Duodenal mucosa (tissue), 2 donors: ENCODE measurements around the gene HOXB1.

Experiments used
- H3K27ac ChIP-seq: one replicate; pipeline ENCODE4 v1.7.0; 2013; ENCODE audit warnings: low read depth, low read length
- H3K27me3 ChIP-seq, 2 donors: one replicate each; pipeline ENCODE4 v1.7.0; 2013; ENCODE audit warnings: low read length in 2 of 2, control low read depth in 1 of 2; ENCODE audit not compliant: insufficient read depth in 2 of 2, control insufficient read depth in 1 of 2
- H3K36me3 ChIP-seq, 2 donors: one replicate each; pipeline ENCODE4 v1.7.0; 2013; ENCODE audit warnings: low read length in 2 of 2, control low read depth in 1 of 2; ENCODE audit not compliant: insufficient read depth in 2 of 2, control insufficient read depth in 1 of 2
- H3K4me1 ChIP-seq, 2 donors: one replicate each; pipeline ENCODE4 v1.7.0; 2013; ENCODE audit warnings: low read length in 2 of 2, control low read depth in 1 of 2; ENCODE audit not compliant: insufficient read depth in 2 of 2, control insufficient read depth in 1 of 2
- H3K4me3 ChIP-seq, 2 donors: one replicate each; pipeline ENCODE4 v1.7.0; 2013; ENCODE audit warnings: low read length in 2 of 2, low read depth in 1 of 2
- H3K9ac ChIP-seq, 2 donors: one replicate each; pipeline ENCODE4 v1.7.0; 2013; ENCODE audit warnings: low read length in 2 of 2, low read depth in 1 of 2
- H3K9me3 ChIP-seq, 2 donors: one replicate each; pipeline ENCODE4 v1.7.0; 2013; ENCODE audit warnings: low read length in 2 of 2, control low read depth in 1 of 2; ENCODE audit not compliant: control insufficient read depth in 1 of 2

The HOXB1 gene

DNA sequence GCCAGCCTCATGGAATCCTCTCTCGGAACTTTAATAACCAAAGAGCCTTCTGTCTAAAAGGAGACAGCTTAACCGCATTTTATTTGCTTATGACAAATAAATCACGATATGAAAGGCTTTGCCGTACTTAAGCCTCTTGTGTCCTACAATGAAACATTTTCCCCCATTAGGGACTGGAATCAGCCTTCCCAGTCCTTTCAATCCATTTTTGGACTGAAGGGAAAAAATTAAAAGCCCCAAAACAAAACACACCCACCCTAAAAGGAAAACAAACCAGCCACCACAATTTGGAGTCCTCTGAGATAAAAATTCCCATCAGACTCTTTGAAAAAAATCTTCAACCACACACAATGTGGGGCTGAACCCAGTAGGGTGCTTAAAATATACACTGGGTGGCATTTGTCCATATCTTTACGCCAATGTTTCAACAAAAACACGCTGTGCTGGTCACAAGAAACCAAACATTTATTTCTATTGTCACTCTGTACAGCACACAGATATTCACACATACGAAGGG, 44.3 kb upstream of the HOXB1 start:
- Histone ChIP-seq H3K4me3 (no peak overlapping the region), H3K27me3 (peaks cover 62 to 87% of the 10 kb centered on the region in 2 donors)

DNA sequence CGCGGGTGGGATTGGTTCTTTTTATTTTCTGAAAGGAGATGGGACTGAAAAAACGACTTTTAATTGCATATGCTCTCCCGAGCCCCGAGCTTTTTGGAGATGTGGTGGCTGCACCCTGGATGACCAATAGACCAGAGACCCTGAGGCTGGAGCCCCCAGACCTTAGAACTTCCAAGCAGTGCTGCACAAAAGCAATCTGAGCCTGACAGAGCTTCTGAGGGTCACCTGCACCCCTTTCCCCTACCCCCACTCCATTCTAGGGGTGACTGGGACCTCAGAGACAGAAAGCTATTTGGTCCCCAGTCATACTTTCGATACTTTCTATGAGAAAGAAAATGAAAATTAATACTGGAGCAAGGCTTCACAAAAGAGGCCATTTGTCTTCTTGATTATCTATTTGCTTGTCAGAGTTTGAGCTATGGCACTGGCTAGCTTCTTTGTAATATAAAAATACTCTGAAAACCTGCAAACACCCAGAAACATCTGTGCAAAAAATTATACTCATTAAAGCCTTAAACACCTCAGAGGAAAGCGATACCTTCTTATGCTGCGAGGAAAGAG, 43.8 kb upstream of the HOXB1 start:
- H3K4me1 ChIP-seq = peaks cover 4 to 5% of the 10 kb centered on the region in 2 donors
- H3K9me3 ChIP-seq = no peaks in the 10 kb centered on the region
- H3K9ac ChIP-seq = no peak overlapping the region
- H3K27me3 ChIP-seq = peaks cover 64 to 89% of the 10 kb centered on the region in 2 donors
- H3K27ac ChIP-seq = no peak overlapping the region
- H3K4me3 ChIP-seq = peak overlapping the region in 1 of 2 donors; percentile 23
- H3K36me3 ChIP-seq = no peaks in the 10 kb centered on the region

More for the DNA sequence above, 44.3 kb upstream of the HOXB1 start:
- Histone ChIP-seq H3K27ac (peak overlapping the region; percentile 30), H3K9ac (no peak overlapping the region), H3K4me1 (peaks cover 0 to 5% of the 10 kb centered on the region in 2 donors), H3K36me3 (no peaks in the 10 kb centered on the region), H3K9me3 (no peaks in the 10 kb centered on the region)

DNA sequence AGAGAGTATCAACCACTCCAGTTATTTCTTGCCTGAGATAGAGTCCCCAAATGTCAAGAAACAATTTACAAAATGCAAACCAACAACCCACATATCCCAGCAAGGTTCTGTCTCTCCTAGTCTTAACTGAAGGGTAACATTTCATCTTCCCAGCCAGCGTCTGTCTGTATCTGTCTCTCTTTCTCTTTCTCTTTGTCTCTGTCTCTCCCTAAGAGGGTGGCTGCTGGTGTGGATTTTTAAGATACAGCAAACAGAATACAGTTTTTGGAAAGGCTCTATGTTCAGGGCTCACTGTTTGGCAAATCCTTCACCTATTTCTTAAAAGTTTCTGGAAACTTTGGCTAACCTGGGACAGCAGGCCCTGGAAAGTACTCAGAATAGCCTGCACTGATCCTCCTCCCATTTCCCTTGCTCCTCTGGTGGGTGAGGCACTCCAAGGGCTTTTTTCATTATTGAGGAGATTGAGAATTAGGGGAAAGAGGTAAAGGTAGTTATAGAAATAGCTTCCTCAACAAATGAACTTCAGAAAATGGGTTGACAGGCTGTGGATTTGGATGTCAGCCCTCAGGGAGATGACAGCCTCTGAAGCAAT, 41.1 kb upstream of the HOXB1 start:
- Histone ChIP-seq H3K27me3 (peaks cover 72 to 93% of the 10 kb centered on the region in 2 donors), H3K9ac (peak overlapping the region; percentile 53 to 54), H3K4me1 (peaks cover 4 to 11% of the 10 kb centered on the region in 2 donors), H3K36me3 (no peaks in the 10 kb centered on the region), H3K27ac (peak overlapping the region; percentile 70), H3K4me3 (peak overlapping the region; percentile 4 to 53), H3K9me3 (no peaks in the 10 kb centered on the region)

DNA sequence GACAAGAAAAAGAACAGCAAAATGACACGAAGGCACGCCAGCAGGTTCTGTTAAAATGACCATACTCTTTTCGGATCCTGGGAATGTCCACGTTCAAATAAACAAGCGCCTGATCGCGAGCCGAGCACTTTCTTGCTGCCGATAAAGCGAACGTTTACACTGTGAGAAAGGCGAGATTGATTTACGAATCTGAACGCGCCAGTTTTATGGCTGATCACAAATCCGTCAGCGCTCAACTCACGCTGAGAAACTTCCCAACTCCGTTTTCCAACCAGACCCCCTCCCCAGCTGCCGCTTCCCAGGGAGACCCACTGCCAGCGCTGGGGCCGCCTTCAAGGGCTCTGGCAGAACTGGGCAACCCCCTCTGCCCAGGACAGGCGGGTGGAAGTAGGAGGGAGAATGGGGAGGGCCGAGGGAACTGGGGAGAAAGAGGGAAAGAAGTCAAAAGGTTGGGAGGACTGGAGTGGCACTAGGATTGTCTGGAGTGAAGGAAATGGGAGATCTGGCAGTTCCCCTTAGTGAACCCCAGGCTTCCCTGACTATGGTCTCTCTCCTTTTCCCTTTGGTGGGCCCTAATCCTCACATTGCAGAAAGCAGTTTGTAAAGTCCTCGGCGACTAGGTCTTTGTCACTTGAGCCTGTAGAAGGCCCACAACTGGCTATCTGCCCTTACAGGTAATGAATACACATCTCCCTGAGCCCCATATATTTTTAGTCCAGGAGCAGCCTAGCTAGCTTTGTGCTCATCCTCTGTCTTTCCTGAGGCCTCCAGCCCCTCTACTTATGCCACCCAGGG, 40.4 kb upstream of the HOXB1 start:
- H3K4me3 ChIP-seq = peak overlapping the region; percentile 32 to 53
- peaks cover 7 to 15% of the 10 kb centered on the region in 2 donors for H3K4me1 ChIP-seq
- H3K9me3 ChIP-seq = no peaks in the 10 kb centered on the region
- H3K27me3 ChIP-seq = peaks cover 77 to 95% of the 10 kb centered on the region in 2 donors
- H3K9ac ChIP-seq = peak overlapping the region; percentile 53 to 54
- H3K27ac ChIP-seq = peak overlapping the region; percentile 70
- H3K36me3 ChIP-seq = no peaks in the 10 kb centered on the region

DNA sequence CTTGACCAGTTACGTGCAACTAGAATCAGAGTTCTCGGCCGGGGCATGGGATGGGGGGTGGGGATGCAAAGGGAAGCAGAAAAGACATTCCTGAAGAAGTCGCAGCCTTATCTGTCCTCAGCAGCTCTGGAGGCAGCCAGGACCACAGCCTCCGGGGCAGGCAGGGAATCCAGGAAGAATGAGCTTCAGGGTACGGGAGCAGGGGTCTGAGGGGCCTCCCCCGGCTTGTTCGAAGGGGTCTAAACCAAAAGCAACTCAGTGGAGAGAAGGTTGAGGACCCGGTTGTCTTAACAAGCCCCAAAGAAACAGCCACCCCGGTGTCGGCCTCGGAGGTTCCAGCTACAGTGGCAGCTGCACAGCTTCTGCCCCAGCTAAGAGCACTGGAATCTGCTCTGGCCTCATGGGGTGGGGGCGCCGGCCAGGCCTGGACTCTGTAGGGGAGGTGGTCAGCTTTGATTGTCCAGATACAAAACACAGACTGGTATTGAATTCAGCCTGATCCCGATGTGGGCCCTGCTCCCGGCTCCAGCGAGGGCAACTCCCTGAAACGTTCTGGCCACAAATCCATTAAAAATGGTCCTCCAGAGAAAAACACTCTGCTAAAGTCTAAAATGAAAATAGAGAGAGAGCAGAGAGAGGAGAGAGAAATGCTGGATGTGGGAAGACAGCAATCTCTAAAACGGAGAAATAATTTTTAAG, 39.7 kb upstream of the HOXB1 start:
- Histone ChIP-seq H3K9ac (peak overlapping the region in 1 of 2 donors; percentile 16), H3K9me3 (no peaks in the 10 kb centered on the region), H3K27me3 (peaks cover 76 to 96% of the 10 kb centered on the region in 2 donors), H3K27ac (peak overlapping the region; percentile 44), H3K4me1 (peaks cover 7 to 15% of the 10 kb centered on the region in 2 donors), H3K36me3 (no peaks in the 10 kb centered on the region), H3K4me3 (peak overlapping the region in 1 of 2 donors; percentile 53)

DNA sequence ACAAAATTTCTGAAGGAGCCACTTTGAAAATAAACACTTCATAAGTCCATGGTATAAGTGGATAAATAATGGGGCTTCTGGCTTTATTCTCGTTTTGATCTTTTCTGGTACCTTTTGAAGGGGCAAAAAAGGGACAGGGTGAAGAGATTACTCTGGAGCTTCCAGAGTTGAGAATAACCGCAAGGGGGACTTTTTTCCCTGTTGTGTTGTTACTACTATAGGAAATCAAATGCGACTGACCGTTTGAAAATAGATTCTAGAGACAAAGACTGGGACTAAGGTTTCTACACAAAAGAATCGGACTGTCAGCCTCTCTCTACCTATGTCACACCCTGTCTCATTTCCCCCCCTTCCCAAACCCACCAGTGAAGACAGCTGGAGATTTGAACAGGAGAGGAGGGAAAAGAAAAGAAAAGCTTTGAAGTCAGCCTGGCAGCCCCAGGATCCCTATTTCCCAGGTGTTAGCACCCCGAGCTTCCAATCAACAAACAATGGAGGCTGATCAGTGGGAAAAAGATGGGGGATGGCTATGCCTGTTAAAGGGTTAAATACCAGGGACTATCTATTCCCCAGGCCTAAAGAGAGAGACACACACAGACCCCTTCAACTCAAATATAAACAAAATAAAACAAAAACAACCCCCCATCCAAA, 39.0 kb upstream of the HOXB1 start:
- no peak overlapping the region for H3K4me3 ChIP-seq
- H3K9me3 ChIP-seq = no peaks in the 10 kb centered on the region
- H3K9ac ChIP-seq = no peak overlapping the region
- peaks cover 80 to 97% of the 10 kb centered on the region in 2 donors for H3K27me3 ChIP-seq
- H3K4me1 ChIP-seq = peaks cover 7 to 15% of the 10 kb centered on the region in 2 donors
- H3K36me3 ChIP-seq = no peaks in the 10 kb centered on the region
- peak overlapping the region; percentile 44 for H3K27ac ChIP-seq

DNA sequence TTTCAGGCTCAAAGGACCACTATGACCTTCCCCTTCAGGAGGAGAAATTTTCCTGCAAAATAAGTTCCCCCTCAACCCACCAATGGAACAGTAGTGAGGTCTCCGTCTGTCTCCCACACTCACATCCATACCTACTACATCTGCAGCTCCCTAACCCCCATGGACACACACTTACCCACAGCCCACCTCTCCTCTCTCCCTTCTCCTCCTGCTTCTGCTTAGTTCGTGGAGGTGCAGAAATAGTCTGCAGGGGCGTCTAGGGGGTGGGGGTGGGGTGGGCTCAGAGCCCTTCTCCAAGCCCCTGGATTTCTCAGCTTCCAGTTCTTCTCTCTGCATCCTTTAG, 38.4 kb upstream of the HOXB1 start:
- Histone ChIP-seq H3K36me3 (no peaks in the 10 kb centered on the region), H3K27ac (no peak overlapping the region), H3K9ac (no peak overlapping the region), H3K4me1 (peaks cover 7 to 15% of the 10 kb centered on the region in 2 donors), H3K27me3 (peaks cover 79 to 96% of the 10 kb centered on the region in 2 donors), H3K9me3 (no peaks in the 10 kb centered on the region), H3K4me3 (peak overlapping the region in 1 of 2 donors; percentile 12)

DNA sequence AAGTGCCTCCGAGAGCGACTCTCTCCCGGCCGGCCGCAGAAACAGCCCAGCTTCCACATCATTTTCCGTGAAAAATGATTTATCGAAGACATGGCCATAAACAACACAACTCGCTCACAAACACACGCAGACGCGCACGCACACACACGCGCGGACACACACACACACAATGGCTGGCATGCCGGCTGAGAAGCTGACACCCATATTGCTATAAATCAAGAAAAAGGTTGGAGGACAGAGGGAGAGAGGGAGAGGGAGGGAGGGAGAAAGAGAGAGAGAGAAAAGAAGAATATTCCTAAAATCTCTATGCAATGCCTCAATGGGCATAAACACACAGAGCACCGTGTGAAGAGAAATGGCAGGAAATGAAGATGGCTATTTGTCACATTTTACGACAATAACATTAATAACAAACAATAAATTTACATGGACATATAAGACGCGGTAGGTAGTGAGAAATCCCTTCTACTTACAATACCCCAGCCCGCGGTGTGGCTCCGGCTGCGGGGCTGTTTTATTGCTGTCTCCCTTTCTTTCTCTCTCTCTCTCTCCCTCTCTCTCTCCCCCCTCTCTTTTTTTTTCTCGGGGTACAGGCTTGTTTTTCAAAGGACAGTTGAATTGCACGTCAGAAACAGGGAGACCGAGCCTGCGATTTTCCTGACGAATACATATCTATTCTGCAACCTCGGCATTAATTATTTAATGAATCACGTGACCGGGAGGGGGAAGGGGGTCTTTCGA, 37.9 kb upstream of the HOXB1 start:
- H3K36me3 ChIP-seq = no peaks in the 10 kb centered on the region
- H3K27ac ChIP-seq = peak overlapping the region; percentile 17
- H3K27me3 ChIP-seq = peaks cover 77 to 92% of the 10 kb centered on the region in 2 donors
- H3K4me3 ChIP-seq = peak overlapping the region; percentile 12 to 15
- peaks cover 7 to 15% of the 10 kb centered on the region in 2 donors for H3K4me1 ChIP-seq
- no peaks in the 10 kb centered on the region for H3K9me3 ChIP-seq
- H3K9ac ChIP-seq = no peak overlapping the region
